ENCODE results near the gene NIP7.
A peak's percentile ranks its signal among the peaks of the same experiment; 100 is the strongest.

Gene NIP7

GRCh38 chr16:69363281-69363717 is 23.7 kb downstream of the NIP7 start:
- no peaks in the 10 kb centered on the region for H3K27me3 ChIP-seq (replicated peaks in 2 of 5; ENCODE audit: control insufficient read depth in 4 of 5, insufficient read depth in 5 of 5, low read length in 4 of 5)
- WGBS (ENCODE audit: insufficient coverage), result 100% methylated on average over 4 of the region's 5 CpGs
- ChIA-PET POLR2A (no interaction called here), CTCF (interaction anchor here (1.3 kb wide), 1 partner anchor 15 kb away, joined by 3 read pairs; no protein-coding TSS in a partner anchor)
- H3K9me3 ChIP-seq (ENCODE audit: control extremely low read depth in 1 of 5, control insufficient read depth in 4 of 5, insufficient read depth in 2 of 5, low read depth in 1 of 5, low read length in 4 of 5), result no peaks in the 10 kb centered on the region
- H3K4me1 ChIP-seq (ENCODE audit: control extremely low read depth in 1 of 4, control insufficient read depth in 4 of 4, insufficient read depth in 4 of 4, low read length in 3 of 4), result peaks cover 0 to 7% (median 3%) of the 10 kb centered on the region in 4 experiments
- H3K36me3 ChIP-seq (ENCODE audit: control insufficient read depth in 4 of 4, insufficient read depth in 4 of 4, low read length in 3 of 4), result peaks cover 30 to 66% (median 57%) of the 10 kb centered on the region in 4 experiments
- no peak overlapping the region for H3K4me3 ChIP-seq (ENCODE audit: control insufficient read depth in 1 of 7, extremely low read depth in 1 of 7, insufficient read depth in 4 of 7, low read depth in 2 of 7, low read length in 6 of 7)
- DNase-seq, result no peak
- H3K27ac ChIP-seq (ENCODE audit: insufficient read depth in 1 of 2, low read depth in 1 of 2, low read length in 2 of 2, poor library complexity in 1 of 2, severe bottlenecking in 2 of 2), result no peak overlapping the region

GRCh38 chr16:69364088-69364487 is 24.5 kb downstream of the NIP7 start:
- Histone ChIP-seq H3K4me1 (ENCODE audit: control extremely low read depth in 1 of 4, control insufficient read depth in 4 of 4, insufficient read depth in 4 of 4, low read length in 3 of 4) (peaks cover 0 to 7% (median 4%) of the 10 kb centered on the region in 4 experiments), H3K27me3 (replicated peaks in 2 of 5; ENCODE audit: control insufficient read depth in 4 of 5, insufficient read depth in 5 of 5, low read length in 4 of 5) (no peaks in the 10 kb centered on the region), H3K36me3 (ENCODE audit: control insufficient read depth in 4 of 4, insufficient read depth in 4 of 4, low read length in 3 of 4) (peaks cover 33 to 74% (median 60%) of the 10 kb centered on the region in 4 experiments), H3K4me3 (ENCODE audit: control insufficient read depth in 1 of 7, extremely low read depth in 1 of 7, insufficient read depth in 4 of 7, low read depth in 2 of 7, low read length in 6 of 7) (no peak overlapping the region), H3K9me3 (ENCODE audit: control extremely low read depth in 1 of 5, control insufficient read depth in 4 of 5, insufficient read depth in 2 of 5, low read depth in 1 of 5, low read length in 4 of 5) (no peaks in the 10 kb centered on the region), H3K27ac (ENCODE audit: insufficient read depth in 1 of 2, low read depth in 1 of 2, low read length in 2 of 2, poor library complexity in 1 of 2, severe bottlenecking in 2 of 2) (no peak overlapping the region)
- no CpG with 5 or more reads among the region's 2 CpGs for WGBS (ENCODE audit: insufficient coverage)
- CTCF ChIA-PET, result interaction anchor here (0.9 to 1.3 kb wide), 2 partner anchors 15 to 16 kb away, joined by 3 read pairs; no protein-coding TSS in a partner anchor
- POLR2A ChIA-PET, result no interaction called here
- DNase-seq, result no peak

- POLR2A ChIA-PET, result no interaction called here
- Histone ChIP-seq H3K4me3 (ENCODE audit: control insufficient read depth in 1 of 7, extremely low read depth in 1 of 7, insufficient read depth in 4 of 7, low read depth in 2 of 7, low read length in 6 of 7) (no peak overlapping the region), H3K36me3 (ENCODE audit: control insufficient read depth in 4 of 4, insufficient read depth in 4 of 4, low read length in 3 of 4) (peaks cover 38 to 83% (median 67%) of the 10 kb centered on the region in 4 experiments), H3K9me3 (ENCODE audit: control extremely low read depth in 1 of 5, control insufficient read depth in 4 of 5, insufficient read depth in 2 of 5, low read depth in 1 of 5, low read length in 4 of 5) (no peaks in the 10 kb centered on the region), H3K4me1 (ENCODE audit: control extremely low read depth in 1 of 4, control insufficient read depth in 4 of 4, insufficient read depth in 4 of 4, low read length in 3 of 4) (peaks cover 0 to 7% (median 4%) of the 10 kb centered on the region in 4 experiments), H3K27me3 (replicated peaks in 2 of 5; ENCODE audit: control insufficient read depth in 4 of 5, insufficient read depth in 5 of 5, low read length in 4 of 5) (no peaks in the 10 kb centered on the region), H3K27ac (ENCODE audit: insufficient read depth in 1 of 2, low read depth in 1 of 2, low read length in 2 of 2, poor library complexity in 1 of 2, severe bottlenecking in 2 of 2) (no peak overlapping the region)
- 94% methylated on average over 2 of the region's 2 CpGs for WGBS (ENCODE audit: insufficient coverage)
- no peak for DNase-seq
- CTCF ChIA-PET, result no interaction called here
Observed at GRCh38 chr16:69365901-69366300, 26.3 kb downstream of the NIP7 start.

GRCh38 chr16:69366431-69366830 is 26.9 kb downstream of the NIP7 start:
- Histone ChIP-seq H3K27me3 (replicated peaks in 2 of 5; ENCODE audit: control insufficient read depth in 4 of 5, insufficient read depth in 5 of 5, low read length in 4 of 5) (no peaks in the 10 kb centered on the region), H3K4me1 (ENCODE audit: control extremely low read depth in 1 of 4, control insufficient read depth in 4 of 4, insufficient read depth in 4 of 4, low read length in 3 of 4) (peaks cover 0 to 7% (median 4%) of the 10 kb centered on the region in 4 experiments), H3K36me3 (ENCODE audit: control insufficient read depth in 4 of 4, insufficient read depth in 4 of 4, low read length in 3 of 4) (peaks cover 38 to 79% (median 65%) of the 10 kb centered on the region in 4 experiments), H3K9me3 (ENCODE audit: control extremely low read depth in 1 of 5, control insufficient read depth in 4 of 5, insufficient read depth in 2 of 5, low read depth in 1 of 5, low read length in 4 of 5) (no peaks in the 10 kb centered on the region), H3K4me3 (ENCODE audit: control insufficient read depth in 1 of 7, extremely low read depth in 1 of 7, insufficient read depth in 4 of 7, low read depth in 2 of 7, low read length in 6 of 7) (no peak overlapping the region), H3K27ac (ENCODE audit: insufficient read depth in 1 of 2, low read depth in 1 of 2, low read length in 2 of 2, poor library complexity in 1 of 2, severe bottlenecking in 2 of 2) (no peak overlapping the region)
- POLR2A ChIA-PET, result no interaction called here
- no peak for DNase-seq
- 94% methylated on average over 7 of the region's 7 CpGs for WGBS (ENCODE audit: insufficient coverage)
- CTCF ChIA-PET, result no interaction called here

GRCh38 chr16:69367980-69368379 is 28.4 kb downstream of the NIP7 start:
- peak overlapping the region in 1 of 2 experiments; percentile 25 for H3K27ac ChIP-seq (ENCODE audit: insufficient read depth in 1 of 2, low read depth in 1 of 2, low read length in 2 of 2, poor library complexity in 1 of 2, severe bottlenecking in 2 of 2)
- peaks cover 39 to 82% (median 69%) of the 10 kb centered on the region in 4 experiments for H3K36me3 ChIP-seq (ENCODE audit: control insufficient read depth in 4 of 4, insufficient read depth in 4 of 4, low read length in 3 of 4)
- POLR2A ChIA-PET, result no interaction called here
- no peak overlapping the region for H3K4me3 ChIP-seq (ENCODE audit: control insufficient read depth in 1 of 7, extremely low read depth in 1 of 7, insufficient read depth in 4 of 7, low read depth in 2 of 7, low read length in 6 of 7)
- peaks cover 5 to 7% (median 6%) of the 10 kb centered on the region in 4 experiments for H3K4me1 ChIP-seq (ENCODE audit: control extremely low read depth in 1 of 4, control insufficient read depth in 4 of 4, insufficient read depth in 4 of 4, low read length in 3 of 4)
- no peaks in the 10 kb centered on the region for H3K27me3 ChIP-seq (replicated peaks in 2 of 5; ENCODE audit: control insufficient read depth in 4 of 5, insufficient read depth in 5 of 5, low read length in 4 of 5)
- CTCF ChIA-PET, result interaction anchor here (0.9 kb wide), 1 partner anchor 11 kb away, joined by 3 read pairs; no protein-coding TSS in a partner anchor
- H3K9me3 ChIP-seq (ENCODE audit: control extremely low read depth in 1 of 5, control insufficient read depth in 4 of 5, insufficient read depth in 2 of 5, low read depth in 1 of 5, low read length in 4 of 5), result no peaks in the 10 kb centered on the region
- WGBS (ENCODE audit: insufficient coverage), result 35% methylated on average over 6 of the region's 7 CpGs
- DNase-seq, result peak; percentile 17 to 45 (median 18)

GRCh38 chr16:69368866-69369265 is 29.3 kb downstream of the NIP7 start:
- H3K4me1 ChIP-seq (ENCODE audit: control extremely low read depth in 1 of 4, control insufficient read depth in 4 of 4, insufficient read depth in 4 of 4, low read length in 3 of 4), result peaks cover 5 to 7% (median 6%) of the 10 kb centered on the region in 4 experiments
- ChIA-PET CTCF (no interaction called here), POLR2A (no interaction called here)
- H3K9me3 ChIP-seq (ENCODE audit: control extremely low read depth in 1 of 5, control insufficient read depth in 4 of 5, insufficient read depth in 2 of 5, low read depth in 1 of 5, low read length in 4 of 5), result no peaks in the 10 kb centered on the region
- H3K4me3 ChIP-seq (ENCODE audit: control insufficient read depth in 1 of 7, extremely low read depth in 1 of 7, insufficient read depth in 4 of 7, low read depth in 2 of 7, low read length in 6 of 7), result no peak overlapping the region
- H3K27ac ChIP-seq (ENCODE audit: insufficient read depth in 1 of 2, low read depth in 1 of 2, low read length in 2 of 2, poor library complexity in 1 of 2, severe bottlenecking in 2 of 2), result no peak overlapping the region
- 100% methylated on average over 1 of the region's 4 CpGs for WGBS (ENCODE audit: insufficient coverage)
- no peaks in the 10 kb centered on the region for H3K27me3 ChIP-seq (replicated peaks in 2 of 5; ENCODE audit: control insufficient read depth in 4 of 5, insufficient read depth in 5 of 5, low read length in 4 of 5)
- DNase-seq, result no peak
- peaks cover 37 to 81% (median 63%) of the 10 kb centered on the region in 4 experiments for H3K36me3 ChIP-seq (ENCODE audit: control insufficient read depth in 4 of 4, insufficient read depth in 4 of 4, low read length in 3 of 4)

- Histone ChIP-seq H3K36me3 (ENCODE audit: control insufficient read depth in 4 of 4, insufficient read depth in 4 of 4, low read length in 3 of 4) (peaks cover 21 to 60% (median 48%) of the 10 kb centered on the region in 4 experiments), H3K4me1 (ENCODE audit: control extremely low read depth in 1 of 4, control insufficient read depth in 4 of 4, insufficient read depth in 4 of 4, low read length in 3 of 4) (peaks cover 5 to 7% (median 6%) of the 10 kb centered on the region in 4 experiments), H3K27me3 (replicated peaks in 2 of 5; ENCODE audit: control insufficient read depth in 4 of 5, insufficient read depth in 5 of 5, low read length in 4 of 5) (no peaks in the 10 kb centered on the region), H3K4me3 (ENCODE audit: control insufficient read depth in 1 of 7, extremely low read depth in 1 of 7, insufficient read depth in 4 of 7, low read depth in 2 of 7, low read length in 6 of 7) (no peak overlapping the region), H3K9me3 (ENCODE audit: control extremely low read depth in 1 of 5, control insufficient read depth in 4 of 5, insufficient read depth in 2 of 5, low read depth in 1 of 5, low read length in 4 of 5) (no peaks in the 10 kb centered on the region), H3K27ac (ENCODE audit: insufficient read depth in 1 of 2, low read depth in 1 of 2, low read length in 2 of 2, poor library complexity in 1 of 2, severe bottlenecking in 2 of 2) (no peak overlapping the region)
- peak in 2 of 3 donors; percentile 36 to 40 for DNase-seq
- POLR2A ChIA-PET, result no interaction called here
- CTCF ChIA-PET, result no interaction called here
- WGBS (ENCODE audit: insufficient coverage), result no CpG with 5 or more reads among the region's 2 CpGs
Observed at GRCh38 chr16:69371564-69371963, 32.0 kb downstream of the NIP7 start.

Data from common myeloid progenitor, CD34-positive (primary cell).